Stimulated activated CD8-positive, alpha-beta memory T cell treated with anti-CD3 and anti-CD28 coated beads, Interleukin-7, amount 100 ng/mL, for 4 hours (primary cell): ENCODE measurements around the gene ACRBP.

Experiments used
- DNase-seq, 2 donors: peaks; one replicate each; pipeline ENCODE4 v3.0.0-alpha.2; 2020; ENCODE audit warnings: low read depth in 2 of 2

Gene ACRBP

GRCh38 chr12:6646276-6647082, 753 bp downstream of the ACRBP start:
- no peak for DNase-seq

GRCh38 chr12:6644903-6645302, 2.3 kb downstream of the ACRBP start:
- DNase-seq = no peak

- no peak for DNase-seq
Observed at GRCh38 chr12:6644257-6644596, 3.0 kb downstream of the ACRBP start.

GRCh38 chr12:6643569-6644256, 3.5 kb downstream of the ACRBP start:
- DNase-seq = no peak

- DNase-seq = no peak
Observed at GRCh38 chr12:6641131-6641530, 6.1 kb downstream of the ACRBP start.

- no peak for DNase-seq
Observed at GRCh38 chr12:6640497-6640896, 6.7 kb downstream of the ACRBP start.

GRCh38 chr12:6639151-6639801, 8.0 kb downstream of the ACRBP start:
- DNase-seq = no peak

GRCh38 chr12:6638305-6638704, 8.9 kb downstream of the ACRBP start:
- DNase-seq = no peak

GRCh38 chr12:6635856-6636531, 11.2 kb downstream of the ACRBP start, which contains the start of gene LPAR5:
TSS of gene LPAR5 (minus strand) at chr12:6635959. CDS start at chr12:6621248, 14,711 bp downstream.
- peak in 1 of 2 donors; percentile 24 for DNase-seq

- DNase-seq = peak; percentile 65 to 70
Observed at GRCh38 chr12:6635375-6635855, 11.8 kb downstream of the ACRBP start.

- peak; percentile 32 to 43 for DNase-seq
Observed at GRCh38 chr12:6632026-6632983, 14.9 kb downstream of the ACRBP start.

GRCh38 chr12:6631549-6631961, 15.7 kb downstream of the ACRBP start:
- DNase-seq = no peak

- no peak for DNase-seq
Observed at GRCh38 chr12:6630736-6631135, 16.5 kb downstream of the ACRBP start.

- DNase-seq = peak in 1 of 2 donors; percentile 37
Observed at GRCh38 chr12:6627616-6628015, 19.6 kb downstream of the ACRBP start.

- DNase-seq = peak in 1 of 2 donors; percentile 15
Observed at GRCh38 chr12:6626654-6627283, 20.5 kb downstream of the ACRBP start.

GRCh38 chr12:6620885-6621274, 26.4 kb downstream of the ACRBP start:
- no peak for DNase-seq

- peak in 1 of 2 donors; percentile 30 for DNase-seq
Observed at GRCh38 chr12:6620137-6620884, 26.9 kb downstream of the ACRBP start.

- DNase-seq = no peak
Observed at GRCh38 chr12:6618483-6619225, 28.6 kb downstream of the ACRBP start.

- no peak for DNase-seq
Observed at GRCh38 chr12:6615802-6616201, 31.4 kb downstream of the ACRBP start.
